Measurements from ENCODE around the gene ADAMTS17.

Gene ADAMTS17

DNA sequence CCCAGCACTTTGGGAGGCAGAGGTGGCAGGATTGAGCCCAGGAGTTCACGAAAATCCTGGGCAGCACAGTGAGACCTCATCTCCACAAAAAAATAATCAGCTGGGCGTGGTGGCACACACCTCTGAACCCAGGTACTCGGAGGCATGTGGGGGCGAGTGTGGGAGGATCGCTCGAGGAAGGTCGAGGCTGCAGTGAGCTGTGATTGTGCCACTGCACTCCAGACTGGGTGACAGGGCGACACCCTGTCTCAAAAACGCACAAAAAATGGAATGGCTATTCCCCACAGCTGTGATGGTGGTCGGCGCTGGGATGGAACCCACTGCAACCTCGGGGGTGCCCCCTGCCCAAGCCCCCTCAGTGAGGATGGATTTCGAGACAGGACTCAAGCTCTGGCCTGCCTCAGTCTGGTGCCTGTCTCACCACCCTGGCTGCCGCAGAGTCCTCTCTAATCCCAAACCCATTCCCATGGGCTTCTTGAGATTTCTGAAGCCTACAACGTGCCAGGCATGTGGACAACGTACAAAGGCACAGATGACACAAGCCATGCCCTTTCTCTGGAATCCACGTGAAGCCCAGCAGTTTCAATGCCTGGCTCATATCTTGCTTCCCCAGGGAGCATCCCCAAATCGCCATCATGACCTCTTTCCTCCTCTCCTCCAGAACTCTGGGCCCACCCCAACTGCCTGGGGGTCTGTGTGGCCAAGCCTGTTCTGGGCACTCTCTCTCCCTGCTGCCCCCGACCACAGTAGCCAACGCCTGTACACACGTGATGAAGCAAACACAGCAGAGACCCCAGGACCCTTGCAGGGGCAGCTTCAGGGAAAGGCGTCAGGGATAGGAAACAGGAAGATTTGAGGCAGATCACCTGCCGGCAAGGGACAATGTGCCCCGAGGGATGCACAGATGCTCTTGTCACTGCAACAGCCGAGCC lies 32.4 kb downstream of the ADAMTS17 start:
- DNase-seq (ENCODE audit: low read depth in 2 of 2) = no peak

DNA sequence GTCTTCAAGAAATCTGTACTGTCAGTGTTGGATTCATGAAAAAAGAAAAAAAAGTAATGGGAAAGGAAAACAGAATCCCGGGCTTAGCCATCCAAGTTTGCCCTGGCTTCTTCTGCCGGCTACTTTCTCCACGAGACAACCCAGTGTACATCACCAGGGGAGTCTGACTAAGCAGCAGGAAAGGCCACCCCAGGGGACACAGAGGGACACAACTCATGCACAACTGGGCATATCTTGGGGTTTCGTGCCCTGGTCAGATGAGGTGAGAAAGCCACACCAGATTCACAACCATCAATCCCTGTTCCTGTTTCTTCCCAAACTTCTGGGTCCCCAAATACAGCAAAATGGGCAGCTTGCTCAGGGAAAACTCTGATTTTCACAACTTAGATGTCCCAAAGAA lies 33.2 kb downstream of the ADAMTS17 start:
- no peak for DNase-seq (ENCODE audit: low read depth in 2 of 2)

DNA sequence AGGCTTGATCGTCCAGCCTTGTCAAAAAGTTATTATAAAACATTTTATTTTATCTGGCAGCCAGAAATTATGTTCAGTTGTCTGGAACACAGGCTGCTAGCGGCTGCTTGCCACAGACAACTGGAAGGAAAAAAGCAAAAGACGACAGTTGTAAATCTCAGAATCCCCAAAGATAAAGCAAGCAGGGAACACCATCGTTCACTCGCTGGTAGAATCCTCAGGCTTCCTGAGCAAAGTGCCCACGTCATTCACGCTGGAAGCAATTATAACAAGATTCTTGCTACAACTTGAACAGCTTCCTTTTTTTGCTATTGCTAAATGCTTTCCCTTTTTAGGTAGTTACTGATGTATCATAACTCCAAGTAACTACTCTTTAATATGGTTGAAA lies 33.6 kb downstream of the ADAMTS17 start:
- DNase-seq (ENCODE audit: low read depth in 2 of 2) = no peak

DNA sequence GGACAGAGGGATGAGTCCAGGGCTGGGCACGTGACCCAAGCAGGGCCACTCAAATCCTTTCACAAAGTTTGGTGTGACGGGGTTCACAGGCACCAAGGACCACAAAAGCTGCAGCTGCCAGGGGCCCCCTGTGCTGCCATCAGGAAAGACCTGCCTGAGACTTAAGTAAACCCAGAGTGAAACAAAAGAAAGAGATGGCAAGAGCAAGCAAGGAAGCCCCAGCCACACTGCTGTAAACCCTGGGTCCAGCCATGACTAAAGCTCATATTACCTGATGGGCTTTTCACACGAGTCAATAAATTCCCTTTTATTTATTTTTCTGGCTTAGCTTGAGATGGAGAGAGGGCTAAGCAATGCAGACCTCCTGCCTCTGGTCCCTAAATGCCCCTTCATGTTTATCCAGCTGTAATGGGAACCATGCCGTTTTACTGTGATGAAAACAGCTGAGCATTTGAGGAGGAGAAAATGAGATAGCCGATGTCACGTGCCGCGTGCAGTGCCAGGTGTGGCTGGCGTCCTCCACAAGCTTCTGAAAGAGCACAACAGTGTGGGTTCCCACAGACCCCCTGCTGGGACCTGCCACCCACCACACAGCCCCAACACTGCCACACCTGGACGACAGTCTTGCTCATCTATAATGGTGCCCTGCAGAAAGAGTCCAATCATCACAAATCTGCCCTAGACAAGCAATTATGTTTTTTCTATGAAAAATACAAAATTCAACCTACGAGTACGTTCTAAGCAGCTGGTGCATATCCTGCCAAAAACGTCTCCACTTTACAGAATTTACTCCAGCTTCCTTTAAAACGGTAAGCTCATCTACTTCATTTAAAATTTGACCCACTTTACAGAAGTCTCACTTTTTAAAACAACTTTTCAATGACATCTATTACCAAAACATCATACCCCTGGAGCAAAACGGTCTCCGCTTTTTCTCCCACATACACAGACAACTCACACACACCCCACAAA lies 34.2 kb downstream of the ADAMTS17 start:
- no peak for DNase-seq (ENCODE audit: low read depth in 2 of 2)

DNA sequence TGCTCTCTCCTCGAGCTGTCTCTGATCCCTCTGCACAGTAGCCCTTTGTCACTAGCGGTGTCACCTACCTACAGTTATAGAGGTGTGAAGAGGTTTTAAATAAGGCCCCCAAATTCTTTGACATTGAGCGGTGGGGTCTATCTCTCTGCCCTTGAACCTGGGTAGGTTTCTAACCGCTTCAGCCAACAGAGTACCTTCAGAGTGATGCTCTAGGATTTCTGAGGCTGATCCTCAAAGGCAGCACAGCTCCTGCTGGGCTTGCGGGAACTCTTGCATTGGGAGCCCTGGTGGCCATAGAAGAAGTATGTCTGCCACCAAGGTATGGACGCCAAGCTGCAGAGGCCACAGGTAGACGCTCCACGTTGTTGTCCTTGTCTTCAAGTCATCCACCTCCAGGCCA lies 35.7 kb downstream of the ADAMTS17 start:
- DNase-seq (ENCODE audit: low read depth in 2 of 2) = no peak

DNA sequence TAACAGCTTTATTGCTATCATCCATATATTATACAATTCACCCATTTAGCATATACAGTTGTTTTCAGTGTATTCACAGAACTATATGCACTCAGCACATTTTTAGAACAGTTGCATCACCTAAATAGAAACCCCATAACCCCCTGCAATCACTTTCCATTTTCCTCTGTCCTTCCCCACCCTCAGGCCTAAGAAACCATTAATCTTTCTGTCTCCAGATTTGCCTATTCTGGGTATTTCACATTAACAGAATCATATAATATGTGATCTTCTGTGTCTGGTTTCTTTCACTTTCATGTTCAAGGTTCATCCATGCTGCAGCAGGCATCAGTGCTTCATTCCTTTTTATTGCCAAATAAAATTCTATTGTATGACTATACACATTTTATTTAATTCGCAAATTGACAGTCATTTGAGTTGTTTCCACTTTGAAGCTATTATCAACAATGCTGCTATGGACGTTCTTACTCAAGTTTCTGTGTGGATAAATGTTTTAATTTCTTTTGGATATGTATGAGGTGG lies 39.8 kb downstream of the ADAMTS17 start:
- no peak for DNase-seq (ENCODE audit: low read depth in 2 of 2)

DNA sequence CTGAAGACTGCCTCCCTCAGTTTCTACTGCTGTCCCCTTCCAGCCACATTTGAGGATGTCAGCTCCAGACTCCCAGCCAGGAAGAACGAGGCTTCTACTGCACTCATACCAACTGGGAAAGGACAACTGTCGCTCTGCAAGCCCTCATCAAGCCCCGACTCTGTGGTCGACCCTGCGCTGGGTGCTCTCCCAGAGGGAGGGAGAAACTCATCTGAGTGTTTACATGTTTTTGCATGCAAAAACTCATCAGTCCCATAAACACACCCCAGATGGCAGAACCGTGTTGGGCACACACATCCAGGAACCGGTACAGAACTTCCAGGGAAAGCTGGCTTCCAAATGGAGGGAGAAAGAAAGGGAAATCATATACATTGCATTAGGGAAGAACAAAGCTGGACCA lies 43.5 kb downstream of the ADAMTS17 start:
- no peak for DNase-seq (ENCODE audit: low read depth in 2 of 2)

DNA sequence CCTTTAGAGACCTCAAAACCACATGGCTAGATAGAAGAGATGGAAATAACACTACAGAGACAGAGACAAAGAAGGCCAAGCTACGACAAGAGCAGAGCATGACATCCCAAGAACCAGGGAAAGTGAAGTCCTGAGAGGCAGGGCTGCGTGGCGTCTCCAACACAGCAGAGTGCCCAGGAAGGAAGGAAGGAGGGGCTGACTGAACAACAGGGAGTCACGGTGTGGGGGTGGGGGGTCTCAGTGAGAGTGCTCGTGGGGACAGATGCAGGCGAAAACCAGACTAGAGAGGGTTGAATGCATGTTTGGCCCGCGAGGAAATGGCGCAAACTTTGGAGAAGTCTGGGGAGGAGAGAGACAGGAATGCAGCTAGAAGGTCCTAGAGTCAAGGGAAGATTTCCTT lies 44.0 kb downstream of the ADAMTS17 start:
- no peak for DNase-seq (ENCODE audit: low read depth in 2 of 2)

DNA sequence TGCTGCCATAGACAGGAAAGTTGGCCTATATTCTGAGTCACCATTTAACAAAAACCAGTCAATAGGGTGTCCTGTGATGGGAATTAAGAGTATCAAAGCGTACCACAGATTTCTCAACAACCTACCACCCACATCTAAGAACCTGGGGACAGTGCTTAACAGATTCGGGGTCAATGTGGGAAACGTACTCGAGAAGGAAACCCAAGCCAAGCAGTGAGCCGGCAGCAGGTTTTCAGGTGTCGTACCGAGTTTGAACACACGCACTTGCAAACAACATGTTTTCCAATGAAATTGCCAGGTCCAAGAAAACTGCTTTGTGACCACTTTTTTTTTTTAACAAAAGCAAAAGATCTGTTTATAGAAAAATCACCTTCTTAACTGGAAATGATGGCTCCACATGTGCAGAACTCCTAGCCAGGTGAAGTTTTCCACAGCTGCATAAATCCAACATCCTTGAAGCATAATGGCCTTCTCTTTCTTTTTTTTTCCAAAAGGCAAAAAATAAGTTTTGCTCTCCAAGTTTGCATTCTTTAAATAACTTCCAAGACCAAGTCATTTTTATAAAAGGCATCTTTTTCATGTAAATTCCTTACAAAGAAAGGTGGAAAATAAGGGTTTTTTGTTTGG lies 45.7 kb downstream of the ADAMTS17 start:
- DNase-seq (ENCODE audit: low read depth in 2 of 2) = no peak

DNA sequence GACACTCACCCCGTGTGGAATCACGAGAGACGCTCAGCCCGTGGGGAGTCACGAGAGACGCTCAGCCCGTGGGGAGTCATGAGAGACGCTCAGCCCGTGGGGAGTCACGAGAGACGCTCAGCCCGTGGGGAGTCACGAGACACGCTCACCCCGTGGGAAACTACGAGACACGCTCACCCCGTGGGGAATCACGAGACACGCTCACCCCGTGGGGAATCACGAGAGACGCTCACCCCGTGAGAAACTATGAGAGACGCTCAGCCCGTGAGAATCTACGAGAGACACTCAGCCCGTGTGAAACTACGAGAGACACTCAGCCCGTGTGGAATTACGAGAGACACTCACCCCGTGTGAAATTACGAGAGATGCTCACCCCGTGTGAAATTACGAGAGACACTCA lies 49.8 kb downstream of the ADAMTS17 start:
- no peak for DNase-seq (ENCODE audit: low read depth in 2 of 2)

DNA sequence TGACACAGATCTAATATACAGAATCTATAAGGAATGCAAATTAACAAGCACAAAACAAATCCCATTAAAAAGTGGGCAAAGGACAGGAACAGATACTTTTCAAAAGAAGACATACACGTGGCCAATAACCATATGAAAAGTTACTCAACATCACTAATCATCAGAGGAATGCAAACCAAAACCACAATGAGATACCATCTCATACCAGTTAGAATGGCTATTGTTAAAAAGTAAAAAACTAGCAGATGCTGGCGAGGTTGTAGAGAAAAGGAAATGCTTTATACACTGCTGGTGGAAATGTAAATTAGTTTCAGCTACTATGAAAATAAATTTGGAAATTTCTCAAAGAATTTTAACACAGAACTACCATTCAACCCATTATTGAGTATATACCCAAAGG lies 50.7 kb downstream of the ADAMTS17 start:
- no peak for DNase-seq (ENCODE audit: low read depth in 2 of 2)

DNA sequence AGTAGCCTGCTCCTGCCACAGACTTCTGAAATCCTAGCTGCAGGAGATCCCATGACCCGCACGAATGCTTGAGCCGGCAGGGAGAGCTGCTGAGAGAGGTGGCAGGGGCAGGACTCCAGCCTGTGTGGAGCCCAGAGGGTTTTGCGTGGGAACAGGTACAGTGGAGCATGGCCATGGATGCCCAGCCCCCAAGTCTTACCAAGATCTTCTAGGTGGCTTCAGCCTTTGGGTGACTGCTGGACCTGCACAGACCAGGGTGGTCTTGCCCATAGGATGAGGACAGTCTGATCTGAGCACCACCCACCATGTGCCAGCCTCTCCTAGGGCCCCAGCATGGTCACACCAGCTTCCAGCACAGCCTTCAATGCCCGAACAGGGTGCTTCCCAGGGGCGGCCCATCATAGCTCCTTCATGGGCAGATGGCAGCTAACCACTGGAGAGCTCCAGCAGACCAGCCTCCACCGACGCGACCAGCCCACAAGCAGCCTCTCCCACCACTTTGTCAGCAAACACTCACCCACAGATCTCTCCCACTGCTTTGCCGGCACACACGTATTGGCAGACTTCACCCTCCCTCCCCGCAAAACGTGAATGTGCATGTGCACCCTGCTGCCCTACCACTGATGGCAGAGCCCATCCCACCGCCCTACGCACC lies 56.0 kb downstream of the ADAMTS17 start:
- no peak for DNase-seq (ENCODE audit: low read depth in 2 of 2)

DNA sequence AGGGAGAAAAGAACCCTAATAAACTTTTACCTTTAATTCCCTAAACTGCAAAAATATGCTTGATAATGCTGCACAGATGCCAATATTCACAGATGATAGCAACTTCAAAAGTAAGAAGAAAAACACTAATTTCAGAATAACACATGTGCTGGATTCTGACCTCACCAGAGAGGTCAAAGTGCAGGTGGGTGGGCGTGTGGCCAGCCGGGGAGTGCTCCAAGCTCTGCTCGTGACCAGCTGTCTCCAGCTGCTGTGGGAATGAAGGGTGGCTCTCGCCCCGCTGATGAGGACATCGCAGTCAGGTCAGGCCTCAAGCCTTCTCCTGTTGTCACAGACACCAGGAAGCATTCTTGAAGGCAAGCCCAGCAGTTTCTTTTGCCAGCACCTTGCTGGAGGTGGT lies 57.1 kb downstream of the ADAMTS17 start:
- DNase-seq (ENCODE audit: low read depth in 2 of 2) = no peak

DNA sequence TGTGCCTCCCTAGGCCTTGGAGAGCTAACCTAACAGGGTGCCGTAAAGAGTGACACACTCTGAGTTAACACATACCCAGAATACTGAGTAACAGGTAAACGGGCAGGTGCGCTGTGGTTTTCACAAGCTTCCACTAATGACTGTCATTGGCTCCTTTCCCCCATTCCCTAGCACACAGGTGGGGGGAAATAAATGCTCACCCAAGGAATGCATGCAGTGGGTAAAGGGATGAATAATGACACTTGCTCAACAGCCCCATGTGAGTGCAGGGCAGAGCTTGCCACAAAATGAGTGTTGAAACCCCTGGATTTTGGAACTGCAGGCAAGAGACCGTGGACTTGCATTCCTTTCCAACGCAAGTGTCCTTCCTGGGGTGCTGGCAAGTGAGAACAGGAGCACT lies 57.6 kb downstream of the ADAMTS17 start:
- DNase-seq (ENCODE audit: low read depth in 2 of 2) = no peak

DNA sequence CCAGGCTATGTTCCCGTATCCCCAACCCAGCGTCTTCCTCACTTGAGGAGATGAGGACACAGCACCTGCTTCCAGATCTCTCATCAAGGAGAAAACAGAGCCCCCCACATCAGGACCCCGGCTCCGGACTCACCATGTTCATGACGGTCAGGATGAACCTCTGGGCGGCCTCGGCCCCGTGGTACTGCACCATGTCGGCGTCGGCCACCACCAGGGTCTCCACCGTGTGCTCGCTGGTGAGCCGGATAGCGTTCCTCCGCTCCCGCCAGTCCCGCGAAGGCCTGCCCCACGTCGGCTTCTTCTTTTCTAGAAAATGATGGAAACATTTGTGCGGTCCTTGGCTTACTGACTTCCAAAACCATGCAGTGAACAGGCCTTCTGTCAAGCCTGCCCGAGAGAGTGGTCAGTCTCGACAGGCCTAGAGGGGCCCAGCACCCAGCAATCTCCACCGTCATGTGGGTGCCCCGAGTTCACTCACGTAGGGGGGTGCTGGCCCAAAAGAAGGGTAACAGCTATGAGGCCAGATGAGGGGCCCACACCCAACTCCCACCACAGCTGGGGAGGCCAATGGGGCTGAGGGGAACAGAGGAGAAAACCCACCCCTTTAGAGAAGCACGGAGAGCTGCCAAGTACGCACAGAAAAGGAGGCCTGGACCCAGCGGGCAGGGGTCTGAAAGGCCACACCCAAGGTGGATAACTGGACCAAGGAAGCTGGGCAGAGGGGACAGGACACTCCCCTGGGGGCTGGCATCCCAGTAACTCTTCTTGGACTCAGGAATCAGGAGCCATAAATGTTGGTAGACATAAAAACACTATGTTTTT lies 60.5 kb downstream of the ADAMTS17 start:
- DNase-seq (ENCODE audit: low read depth in 2 of 2) = no peak

DNA sequence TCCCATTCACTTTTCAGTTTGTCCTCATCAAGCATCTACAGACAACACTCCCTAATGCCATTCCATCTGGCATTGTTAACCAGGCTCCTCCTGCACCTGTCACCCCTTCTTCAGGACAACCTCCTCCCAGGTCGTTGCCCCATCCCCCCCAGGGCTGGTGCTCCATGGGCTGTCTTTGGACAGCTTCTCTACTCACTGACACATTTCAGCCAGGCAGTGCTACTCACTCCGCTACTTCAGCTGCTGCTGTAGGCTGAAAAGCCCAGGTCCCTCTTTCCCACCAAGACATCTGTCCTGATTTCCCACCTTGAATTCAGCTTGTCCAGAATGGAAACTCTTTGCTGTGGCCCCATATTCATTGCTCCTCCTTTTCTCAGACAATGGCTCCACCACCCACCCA lies 61.9 kb downstream of the ADAMTS17 start:
- DNase-seq (ENCODE audit: low read depth in 2 of 2) = no peak

DNA sequence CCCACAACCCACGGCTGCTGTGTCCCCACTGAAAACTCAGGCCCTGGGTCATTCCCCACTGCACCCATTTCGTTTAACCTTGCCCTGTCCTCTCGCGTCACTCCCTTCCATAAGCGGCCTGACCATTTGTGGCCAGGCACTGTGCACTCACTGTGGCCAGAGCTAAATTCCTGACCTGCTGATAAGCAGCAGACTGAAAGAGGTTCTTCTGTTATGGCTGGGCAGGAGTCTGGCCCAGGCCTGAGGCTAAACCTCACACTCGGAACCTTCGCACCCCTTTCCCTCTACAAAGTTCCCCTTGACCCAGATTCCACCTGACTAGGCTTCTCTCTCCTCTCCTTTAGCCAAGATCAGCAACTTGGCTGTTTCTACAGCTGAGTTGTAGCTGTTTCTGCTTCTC lies 62.3 kb downstream of the ADAMTS17 start:
- no peak for DNase-seq (ENCODE audit: low read depth in 2 of 2)

DNA sequence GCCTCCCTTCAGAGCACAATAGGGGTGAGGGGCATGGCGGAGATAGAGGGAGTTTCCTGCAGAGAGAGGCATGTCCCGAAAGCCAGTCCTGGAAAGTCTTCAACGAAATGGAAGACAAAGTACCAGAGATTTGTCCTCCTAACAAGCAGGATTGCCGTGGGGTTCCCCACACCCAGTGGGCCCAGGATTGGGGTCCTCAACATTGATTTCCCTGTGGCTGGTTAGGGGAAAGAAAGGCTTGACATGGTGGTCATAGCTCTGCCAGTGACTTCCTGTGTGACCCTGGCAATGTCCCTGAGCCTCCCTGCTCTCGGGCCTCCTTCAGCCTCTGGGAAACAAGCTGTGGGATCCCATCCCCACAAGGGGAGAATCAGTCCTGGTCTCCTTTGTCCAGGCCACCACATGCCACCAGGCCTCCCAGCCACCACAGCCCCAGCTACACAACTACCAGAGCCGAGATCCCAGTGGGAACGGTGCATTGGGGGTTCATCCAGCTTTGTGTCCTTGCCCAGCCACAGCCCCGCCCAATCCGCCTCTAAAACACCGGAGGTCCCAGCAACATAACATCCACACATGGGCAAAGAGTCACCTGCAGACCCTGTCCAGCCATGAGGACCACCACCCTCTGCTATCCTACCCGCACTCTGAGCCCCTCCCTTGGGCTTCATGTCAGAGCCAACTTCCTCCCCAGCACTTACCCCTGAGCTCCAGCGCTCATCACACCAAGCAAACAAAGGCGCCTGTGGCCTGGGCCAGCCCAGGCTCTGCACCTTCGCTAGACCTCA lies 63.0 kb downstream of the ADAMTS17 start:
- no peak for DNase-seq (ENCODE audit: low read depth in 2 of 2)

DNA sequence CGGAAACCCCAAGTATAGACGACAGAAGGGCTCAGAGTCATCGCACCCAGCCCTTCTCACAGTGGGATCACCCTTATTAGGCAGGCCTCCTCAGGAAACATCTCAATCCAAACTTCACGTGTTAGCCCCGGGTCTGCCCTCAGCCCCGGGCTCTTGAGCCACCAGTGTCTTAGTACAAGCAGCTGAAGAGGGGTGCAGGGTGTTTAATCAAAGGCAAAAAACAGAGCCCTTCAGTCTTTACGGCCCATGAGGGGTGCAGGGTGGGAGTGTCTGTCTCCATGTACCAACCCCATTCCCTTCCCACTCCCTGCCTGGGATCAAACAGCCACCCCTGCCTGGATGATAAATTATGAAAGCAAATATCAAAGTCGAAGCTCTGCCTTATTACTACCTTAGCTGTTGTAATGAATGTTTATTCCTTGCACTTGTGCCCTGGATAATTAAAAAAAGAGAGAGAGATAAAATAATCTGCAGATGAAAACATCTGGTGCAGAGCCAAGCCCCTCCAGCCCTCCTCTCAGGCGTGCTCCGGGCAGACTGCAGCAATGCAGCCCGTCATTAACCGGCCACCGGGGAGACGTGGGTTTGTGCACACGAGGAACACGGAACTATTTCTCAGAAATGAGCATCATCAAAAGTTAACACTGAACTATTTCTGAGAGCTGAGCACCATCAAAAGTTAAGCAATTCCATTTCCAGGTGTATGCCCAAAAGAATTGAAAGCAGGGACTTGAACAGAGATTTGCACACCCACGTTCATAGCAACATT lies 64.5 kb downstream of the ADAMTS17 start:
- no peak for DNase-seq (ENCODE audit: low read depth in 2 of 2)

All from stimulated activated CD8-positive, alpha-beta memory T cell treated with anti-CD3 and anti-CD28 coated beads, Interleukin-7, amount 100 ng/mL, for 4 hours (primary cell).